EL (cell line): ENCODE measurements around the gene ZDHHC4.
"Not testable (repeated sequence)": the region's sequence is repeated elsewhere in the genome, so short reads cannot be mapped to it uniquely, and the experiment has no call there.

Source experiments
- DNase-seq: peaks from one replicate; pipeline ENCODE4 v3.0.0-alpha.2; 2016

ZDHHC4 gene

DNA sequence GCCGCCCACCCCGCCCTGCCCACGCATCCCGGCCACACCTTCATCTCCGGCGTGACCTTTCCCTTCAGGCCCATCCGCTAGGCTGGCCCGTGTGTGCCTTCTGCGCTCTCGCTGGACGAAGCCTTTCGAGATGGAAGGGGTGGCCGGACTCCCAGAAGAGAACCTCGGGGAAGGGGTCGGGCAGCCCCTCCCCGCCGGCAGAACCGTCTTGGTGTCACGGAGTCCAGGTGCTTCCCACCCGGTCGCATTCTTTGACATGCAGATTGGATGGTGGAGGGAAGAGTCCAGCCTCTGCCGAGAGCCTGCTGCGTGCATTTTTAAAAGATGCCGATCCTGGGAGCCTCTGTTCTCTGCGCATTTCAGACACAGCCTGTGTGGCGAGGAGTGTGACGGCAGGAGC lies 30.8 kb downstream of the ZDHHC4 start:
- no peak for DNase-seq

DNA sequence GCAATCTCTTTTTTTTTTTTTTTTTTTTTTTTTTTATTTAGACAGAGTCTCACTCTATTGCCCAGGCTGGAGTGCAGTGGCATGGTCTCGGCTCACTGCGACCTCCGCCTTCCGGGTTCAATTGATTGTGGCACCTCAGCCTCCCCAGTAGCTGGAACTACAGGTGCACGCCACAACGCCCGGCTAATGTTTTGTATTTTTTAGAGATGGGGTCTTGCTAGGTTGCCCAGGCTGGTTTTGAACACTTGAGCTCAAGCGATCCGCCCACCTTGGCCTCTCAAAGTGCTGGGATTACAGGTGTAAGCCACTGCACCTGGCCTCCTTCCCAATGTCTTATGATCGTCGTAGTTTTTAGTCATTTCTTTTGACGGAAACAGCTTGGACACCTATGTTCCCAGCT lies 31.5 kb downstream of the ZDHHC4 start:
- no peak for DNase-seq

DNA sequence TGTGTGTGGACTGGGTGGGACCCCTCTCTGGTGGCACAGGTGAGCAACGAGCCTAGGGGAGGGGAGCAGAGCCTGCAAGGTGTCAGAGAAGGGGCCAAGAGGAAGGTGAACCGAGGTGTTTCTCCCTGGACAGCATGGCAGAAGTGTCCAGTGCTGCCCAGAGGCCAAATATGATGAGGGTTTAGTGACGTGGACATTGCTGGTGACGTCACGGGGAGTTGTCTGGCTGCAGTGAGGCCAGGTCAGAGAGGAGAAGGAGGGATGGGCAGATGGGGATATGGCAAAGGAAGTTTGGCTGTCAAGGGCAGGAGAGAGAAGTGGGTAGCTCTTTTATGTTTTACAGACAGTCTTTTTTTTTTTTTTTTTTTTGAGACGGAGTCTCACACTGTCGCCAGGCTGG lies 35.6 kb downstream of the ZDHHC4 start:
- DNase-seq, result no peak

DNA sequence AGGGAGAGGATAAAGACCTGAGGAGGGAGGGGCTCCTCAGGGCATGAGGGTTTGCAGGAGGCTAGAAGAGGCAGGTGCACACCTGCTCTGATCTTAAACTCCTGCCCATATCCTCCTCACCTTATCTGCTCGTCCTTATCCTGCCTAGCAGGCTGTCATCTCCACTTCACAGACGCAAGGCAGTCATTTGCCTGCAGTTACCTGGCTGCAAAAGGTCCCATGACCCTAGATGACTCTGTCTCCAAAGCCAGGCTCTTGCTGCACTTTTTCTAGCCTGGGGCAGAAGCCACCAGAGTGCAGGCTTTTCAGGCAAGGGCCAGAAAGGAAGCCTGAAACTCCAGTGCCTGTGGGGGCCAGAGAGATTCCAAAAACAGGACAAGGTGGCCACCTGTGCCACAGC lies 36.5 kb downstream of the ZDHHC4 start:
- DNase-seq, result no peak

DNA sequence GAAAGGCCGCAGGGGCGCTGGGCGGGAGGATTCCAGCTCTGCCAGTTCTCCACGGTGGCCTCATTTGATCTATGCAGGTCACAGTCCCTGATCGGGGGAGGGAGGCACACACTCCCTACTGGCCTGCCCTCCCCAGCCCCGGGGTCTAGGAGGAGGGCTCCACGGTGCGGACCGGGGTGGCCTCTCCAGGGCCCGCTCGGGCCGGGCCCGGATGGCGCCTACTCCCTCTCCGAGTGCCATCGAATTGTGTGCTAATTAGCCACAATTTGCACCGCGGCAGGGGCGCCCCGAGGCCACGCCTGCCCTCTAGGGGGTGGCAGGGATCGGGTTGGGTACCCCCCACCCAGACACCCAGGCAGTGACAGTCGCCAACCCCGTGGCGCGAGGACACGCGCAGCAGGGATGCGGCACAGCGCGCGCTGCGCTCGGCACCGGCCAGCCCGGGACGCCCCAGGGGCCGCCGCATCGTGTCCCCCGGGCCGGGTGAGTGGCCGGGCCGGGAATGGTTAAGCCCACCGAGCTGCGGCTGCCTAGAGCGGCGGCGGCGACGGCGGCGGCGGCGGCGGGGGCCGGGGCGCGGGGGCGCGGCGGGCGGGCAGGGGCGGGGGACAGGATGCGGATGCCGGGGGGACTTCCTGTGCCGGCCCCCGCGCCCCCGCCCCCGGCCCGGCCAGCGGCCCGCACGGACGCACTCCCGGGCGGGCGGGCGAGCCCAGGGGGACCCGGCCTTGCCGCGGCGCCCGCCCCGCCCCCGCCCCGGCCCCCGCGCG lies 37.9 kb downstream of the ZDHHC4 start, which contains the start of gene ZNF853:
Gene ZNF853, plus strand, starts transcription at position 658 of the 770 bp plus-strand sequence. CDS start 565 bp downstream, outside the sequence.
- no peak for DNase-seq

DNA sequence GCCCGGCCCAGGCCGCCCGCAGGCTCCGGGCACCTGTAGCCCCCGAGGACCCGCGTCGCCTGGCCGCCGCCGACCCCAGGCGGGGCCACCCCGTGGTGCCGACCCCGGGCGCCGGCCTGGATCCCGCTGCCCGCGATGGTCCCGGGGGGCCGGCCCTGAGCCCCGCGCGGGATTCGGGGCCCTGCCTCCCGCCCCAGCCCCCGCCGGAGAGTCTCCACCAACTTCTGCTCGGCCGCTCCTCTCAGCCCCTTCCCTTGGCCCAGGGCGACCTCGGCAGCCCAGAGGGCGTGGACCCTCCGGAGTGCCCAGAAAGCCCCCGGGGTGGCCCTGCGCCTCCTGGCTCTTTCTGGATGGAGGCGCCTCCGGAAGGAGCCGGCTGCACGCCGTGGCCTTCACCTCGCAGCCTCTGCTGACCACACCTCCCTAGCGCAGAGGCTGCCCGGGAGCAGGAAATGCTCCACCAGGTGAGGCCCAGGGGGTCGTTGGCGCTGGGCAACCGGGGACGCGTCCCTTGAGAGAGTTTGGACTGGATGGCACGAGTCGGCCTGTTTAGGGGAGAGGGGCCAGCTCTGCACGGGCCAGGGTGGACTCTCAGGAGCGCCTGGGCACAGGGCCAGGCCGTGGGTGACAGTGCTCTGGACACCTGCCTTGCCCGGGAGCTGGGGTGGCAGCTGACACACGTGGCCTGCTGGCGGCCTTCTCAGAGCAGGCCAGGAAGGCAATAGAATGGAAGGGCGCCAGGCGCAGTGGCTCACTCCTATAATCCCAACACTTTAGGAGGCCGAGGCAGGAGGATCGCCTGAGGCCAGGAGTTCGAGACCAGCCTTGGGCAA lies 38.7 kb downstream of the ZDHHC4 start:
- DNase-seq, result no peak

DNA sequence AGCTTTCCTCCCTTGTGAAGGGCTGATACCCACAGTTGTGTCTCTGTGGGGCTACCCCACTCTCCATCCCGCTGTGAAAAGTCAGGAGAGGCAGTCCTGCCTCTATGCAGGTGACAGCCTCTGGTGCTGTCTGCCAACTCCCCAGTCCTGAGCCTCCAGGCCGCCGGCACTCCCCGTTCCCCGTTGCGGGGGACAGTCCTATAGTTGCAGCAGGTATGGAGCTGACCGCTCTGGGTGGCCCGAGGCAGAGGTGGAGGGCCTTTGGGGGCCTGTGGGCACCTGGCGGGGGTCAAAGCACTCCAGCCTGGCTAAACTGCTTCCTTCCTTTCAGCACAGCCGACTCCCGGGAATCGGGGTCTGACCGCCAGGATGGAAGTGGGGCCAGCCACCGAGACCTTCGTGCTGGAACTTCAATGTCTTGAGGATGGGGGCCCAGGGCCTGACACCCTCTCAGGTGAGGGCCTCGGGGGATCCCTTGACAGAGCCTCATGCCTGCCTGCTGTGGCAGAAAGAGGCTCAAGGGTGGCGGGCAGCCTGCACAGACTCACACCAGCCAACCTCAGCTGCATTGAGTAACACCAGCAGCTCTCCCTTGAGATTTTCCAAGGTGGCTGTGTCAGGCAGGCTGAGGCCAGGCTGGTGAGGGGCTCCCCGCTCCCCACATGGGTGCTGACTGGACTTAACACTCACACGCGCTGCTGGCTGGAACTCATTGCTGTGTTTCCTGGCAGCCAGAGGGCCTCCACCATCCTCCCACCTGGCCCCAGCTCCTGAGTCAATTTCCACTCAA lies 39.8 kb downstream of the ZDHHC4 start:
- DNase-seq, result no peak

DNA sequence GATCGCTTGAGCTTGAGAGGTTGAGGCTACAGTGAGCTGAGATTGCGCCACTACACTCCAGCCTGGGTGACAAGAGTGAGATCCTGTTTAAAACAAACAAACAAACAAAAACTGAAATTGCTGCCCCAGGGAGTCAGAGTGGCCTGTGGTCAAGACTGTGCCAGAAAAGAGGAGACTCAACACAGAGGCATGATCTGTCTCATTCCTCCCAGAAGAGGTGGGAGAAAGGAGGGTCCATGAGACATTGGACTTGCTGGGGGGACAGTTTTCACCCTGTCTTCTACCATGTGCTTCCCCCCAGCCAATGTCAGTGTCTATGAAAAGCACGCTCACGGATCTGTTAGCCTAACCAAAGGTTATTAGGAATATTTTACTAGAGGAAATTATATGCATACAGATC lies 41.4 kb downstream of the ZDHHC4 start:
- DNase-seq, result peak; percentile 25

DNA sequence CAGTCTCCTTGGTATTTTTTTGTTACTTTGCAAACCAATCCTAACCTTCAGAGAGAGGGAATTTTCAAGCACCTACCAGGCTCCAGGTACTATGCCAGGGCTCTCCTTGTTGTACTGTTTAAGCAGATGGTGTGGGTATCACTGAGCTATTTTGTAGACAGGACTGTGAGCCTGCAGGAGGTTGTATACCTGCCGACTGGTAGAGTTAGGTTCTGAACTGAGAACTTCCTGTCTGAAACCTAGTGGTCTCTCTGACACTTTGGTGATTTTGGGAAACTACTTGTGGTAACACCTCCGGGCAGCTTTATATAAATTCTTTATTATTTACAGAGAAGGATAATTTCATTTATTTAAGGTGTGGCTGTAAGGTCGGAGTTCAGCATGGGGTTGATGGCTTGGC lies 42.7 kb downstream of the ZDHHC4 start:
- DNase-seq, result no peak

DNA sequence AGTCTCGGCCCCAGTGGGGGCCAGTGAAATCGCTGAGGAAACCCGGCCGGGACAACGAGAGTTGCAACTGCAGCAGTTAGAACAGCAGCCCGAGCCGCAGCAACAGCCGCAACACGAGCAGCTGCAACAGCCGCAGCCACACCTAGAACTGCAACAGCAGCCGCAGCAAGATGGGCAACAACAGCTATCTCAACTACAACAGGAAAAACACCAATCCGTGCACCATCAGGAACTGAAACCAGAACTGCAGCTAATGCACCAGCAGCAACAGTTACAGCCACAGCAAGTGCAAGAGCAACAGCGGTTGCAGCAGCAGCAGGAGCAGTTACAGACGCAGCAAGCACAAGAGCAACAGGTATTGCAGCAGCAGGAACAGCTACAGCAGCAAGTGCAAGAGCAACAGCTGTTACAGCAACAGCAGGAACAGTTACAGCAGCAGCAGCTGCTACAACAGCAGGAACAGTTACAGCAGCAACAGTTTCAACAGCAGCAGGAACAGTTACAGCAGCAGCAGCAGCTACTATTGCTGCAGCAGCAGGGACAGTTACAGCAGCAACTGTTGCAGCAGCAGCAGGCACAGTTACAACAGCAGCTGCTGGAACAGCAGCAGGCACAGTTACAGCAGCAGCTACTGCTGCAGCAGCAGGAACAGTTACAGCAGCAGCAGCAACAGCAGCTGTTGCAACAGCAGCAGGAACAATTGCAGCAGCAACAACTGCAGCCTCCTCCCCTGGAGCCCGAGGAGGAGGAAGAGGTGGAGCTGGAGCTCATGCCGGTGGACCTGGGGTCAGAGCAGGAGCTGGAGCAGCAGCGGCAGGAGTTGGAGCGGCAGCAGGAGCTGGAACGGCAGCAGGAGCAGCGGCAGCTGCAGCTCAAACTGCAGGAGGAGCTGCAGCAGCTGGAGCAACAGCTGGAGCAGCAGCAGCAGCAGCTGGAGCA lies 44.2 kb downstream of the ZDHHC4 start:
- no peak for DNase-seq

DNA sequence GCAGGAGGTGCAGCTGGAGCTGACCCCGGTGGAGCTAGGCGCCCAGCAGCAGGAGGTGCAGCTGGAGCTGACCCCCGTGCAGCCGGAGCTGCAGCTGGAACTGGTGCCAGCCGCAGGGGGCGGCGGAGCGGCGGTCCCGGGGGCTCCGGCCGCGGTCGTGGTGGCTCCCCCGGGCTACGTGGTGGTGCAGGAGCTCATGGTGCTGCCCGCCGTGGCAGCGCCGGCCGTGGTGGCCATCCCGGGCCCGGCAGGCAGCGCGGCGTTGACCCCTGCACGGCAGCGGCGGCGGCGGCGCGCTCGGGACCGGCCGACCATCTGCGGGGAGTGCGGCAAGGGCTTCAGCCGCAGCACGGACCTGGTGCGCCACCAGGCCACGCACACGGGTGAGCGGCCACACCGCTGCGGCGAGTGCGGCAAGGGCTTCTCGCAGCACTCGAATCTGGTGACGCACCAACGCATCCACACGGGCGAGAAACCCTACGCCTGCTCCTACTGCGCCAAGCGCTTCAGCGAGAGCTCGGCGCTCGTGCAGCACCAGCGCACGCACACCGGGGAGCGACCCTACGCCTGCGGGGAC lies 45.0 kb downstream of the ZDHHC4 start:
- no peak for DNase-seq

DNA sequence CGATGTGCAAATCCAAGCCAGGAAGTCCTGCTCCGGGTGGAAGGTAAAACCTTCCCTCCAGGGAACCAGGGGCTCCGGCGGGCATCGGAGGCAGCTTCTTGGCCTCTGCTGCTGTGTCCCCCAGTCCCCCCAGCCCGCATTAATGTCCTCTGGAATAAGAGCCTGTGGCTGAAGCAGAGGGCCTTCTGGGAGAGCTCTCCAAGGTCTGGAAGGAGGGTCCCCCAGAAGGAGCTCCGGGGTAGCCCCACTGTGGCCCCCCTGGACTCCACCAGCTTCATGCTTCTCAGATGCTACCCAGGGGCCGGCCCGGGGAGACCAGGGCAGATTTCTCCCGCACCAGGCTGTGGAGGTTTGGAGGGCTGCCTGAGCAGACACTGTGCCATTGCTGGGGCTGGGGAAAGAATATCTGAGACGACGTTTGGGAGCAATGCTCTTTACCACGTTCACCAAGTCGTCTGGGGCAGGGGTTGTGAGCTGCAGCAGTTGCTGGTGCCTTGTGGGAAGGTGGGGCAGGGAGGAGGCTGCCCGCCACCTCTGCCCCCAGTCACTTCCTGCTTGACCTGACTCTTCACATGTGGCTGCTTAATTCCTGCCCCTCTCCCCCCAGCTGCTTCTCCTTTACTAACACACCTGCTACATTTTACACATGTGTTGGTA lies 46.5 kb downstream of the ZDHHC4 start:
- DNase-seq, result no peak

DNA sequence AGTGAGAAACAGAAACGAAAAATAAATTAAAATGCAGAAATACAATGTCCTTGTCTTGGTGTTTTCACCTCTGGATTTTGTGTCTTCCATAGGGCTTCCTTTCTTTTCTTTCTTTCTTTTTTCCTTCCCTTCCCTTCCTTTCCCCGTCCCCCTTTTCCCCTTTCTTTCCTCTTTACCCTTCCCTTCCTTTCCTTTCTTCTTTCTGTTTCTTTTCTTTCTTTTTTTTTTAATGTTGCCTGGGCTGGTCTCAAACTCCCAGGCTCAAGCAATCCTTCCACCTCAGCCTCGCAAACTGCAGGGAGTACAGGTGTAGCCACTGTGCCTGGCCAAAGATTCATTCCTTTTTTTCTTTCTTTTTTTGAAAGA lies 47.0 kb downstream of the ZDHHC4 start:
- no peak for DNase-seq

DNA sequence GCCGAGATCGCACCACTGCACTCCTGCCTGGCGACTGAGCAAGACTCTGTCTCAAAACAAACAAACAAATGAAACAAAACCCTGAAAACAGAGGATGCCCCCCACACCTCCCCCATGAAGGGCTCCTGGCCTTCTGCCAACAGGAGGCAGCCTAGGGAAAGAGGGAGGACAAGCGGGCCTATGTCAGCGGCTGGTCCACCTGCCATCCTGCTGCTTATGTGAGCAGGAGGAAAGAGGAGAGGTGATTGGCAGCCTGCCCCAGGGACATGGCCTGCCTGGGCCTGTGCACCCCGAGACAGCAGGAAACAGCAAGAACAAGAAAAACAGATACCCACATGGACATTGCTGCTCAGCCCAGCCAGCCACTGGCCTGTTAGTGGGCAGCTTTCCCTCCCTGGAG lies 50.8 kb downstream of the ZDHHC4 start:
- no peak for DNase-seq

DNA sequence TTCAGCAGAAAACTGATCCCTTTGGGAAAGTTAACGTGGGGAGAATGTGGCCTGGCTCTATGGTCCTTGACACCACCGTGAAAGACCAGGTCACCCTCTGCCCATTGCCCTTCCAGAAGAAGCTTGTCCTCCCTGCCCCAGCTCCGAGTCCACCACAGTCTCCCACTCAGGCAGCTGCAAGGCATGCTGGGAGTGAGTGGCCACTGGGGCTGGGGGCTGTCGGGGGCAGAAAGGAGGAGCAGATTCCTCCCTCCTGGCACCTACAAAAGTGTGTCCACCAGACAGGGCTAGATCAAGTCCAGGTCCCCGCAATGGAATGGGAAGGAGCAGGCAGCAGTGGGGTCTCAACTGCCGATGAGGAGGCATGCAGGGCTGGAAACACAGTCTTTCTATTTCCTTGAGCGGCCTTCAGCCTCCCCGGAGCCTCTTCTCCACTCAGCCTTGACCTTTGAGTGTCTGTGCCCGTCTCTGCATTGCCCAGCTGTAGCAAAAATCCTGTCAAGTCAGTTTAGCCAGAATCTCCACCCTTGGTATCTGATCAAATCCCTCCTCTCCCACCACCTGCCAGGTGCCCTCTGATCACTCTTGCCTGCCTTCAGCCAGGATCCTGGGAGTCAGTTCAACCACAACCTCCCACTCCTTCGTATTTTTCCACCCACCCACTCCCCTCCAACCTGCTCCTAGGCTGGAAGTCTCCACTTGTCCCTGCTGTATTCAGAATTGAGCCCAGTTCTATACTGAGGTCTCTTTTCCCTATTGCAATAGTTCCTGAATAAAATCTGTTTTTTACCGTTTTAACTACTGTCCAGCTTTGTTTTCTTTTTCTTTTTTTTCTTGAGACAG lies 53.0 kb downstream of the ZDHHC4 start:
- DNase-seq, result no peak

DNA sequence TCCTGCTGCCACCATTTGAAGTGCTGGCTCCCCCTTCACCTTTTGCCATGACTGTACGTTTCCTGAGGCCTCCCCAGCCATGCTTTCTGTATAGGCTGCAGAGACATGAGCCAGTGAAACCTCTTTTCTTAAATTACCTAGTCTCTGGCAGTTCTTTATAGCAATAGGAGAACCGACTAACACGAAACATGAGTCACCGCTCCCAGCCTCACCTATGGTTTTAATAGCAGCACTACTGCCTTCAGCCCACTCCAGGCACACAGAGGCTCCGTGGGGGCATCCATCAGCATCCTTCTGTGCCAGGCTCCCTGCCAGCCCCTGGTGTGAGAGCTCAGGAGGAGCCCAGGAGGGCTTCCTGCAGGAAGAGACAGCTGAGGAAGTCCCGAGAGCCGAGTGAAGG lies 54.4 kb downstream of the ZDHHC4 start:
- DNase-seq, result no peak

DNA sequence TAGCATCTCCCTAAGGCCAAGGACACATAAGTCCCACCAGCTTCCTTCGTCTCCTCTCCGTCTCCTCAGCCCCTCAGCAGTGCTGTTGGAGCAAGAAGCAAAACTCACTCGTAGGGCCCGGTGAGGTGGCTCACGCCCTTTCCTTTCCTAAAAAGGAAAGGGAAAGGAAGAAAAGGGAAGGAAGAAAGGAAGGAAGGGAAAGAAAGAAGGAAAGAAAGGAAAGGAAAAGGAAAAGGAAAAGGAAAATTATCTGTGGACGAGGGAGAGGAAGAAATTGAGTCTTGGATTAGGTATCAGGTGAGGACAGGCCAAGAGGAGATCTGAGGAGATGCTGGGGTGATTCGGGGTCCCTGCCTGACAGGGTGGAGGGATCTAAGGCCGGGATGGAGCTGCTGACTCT lies 56.8 kb downstream of the ZDHHC4 start:
- DNase-seq, result no peak

DNA sequence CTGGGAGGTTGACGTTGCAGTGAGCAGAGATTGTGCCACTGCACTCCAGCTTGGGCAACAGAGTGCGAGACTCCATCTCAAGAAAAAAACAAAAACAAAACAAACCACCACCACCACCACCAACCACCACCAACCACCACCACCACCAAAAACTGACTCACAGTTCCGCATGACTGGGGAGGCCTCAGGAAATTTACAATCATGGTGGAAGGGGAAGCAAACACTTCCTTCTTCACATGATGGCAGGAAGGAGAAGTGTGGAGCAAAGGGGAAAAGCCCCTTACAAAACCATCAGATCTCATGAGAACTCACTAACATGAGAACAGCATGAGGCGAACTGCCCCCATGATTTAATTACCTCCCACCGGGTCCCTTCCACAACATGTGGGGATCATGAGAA lies 57.7 kb downstream of the ZDHHC4 start:
- DNase-seq, result not testable (repeated sequence)

DNA sequence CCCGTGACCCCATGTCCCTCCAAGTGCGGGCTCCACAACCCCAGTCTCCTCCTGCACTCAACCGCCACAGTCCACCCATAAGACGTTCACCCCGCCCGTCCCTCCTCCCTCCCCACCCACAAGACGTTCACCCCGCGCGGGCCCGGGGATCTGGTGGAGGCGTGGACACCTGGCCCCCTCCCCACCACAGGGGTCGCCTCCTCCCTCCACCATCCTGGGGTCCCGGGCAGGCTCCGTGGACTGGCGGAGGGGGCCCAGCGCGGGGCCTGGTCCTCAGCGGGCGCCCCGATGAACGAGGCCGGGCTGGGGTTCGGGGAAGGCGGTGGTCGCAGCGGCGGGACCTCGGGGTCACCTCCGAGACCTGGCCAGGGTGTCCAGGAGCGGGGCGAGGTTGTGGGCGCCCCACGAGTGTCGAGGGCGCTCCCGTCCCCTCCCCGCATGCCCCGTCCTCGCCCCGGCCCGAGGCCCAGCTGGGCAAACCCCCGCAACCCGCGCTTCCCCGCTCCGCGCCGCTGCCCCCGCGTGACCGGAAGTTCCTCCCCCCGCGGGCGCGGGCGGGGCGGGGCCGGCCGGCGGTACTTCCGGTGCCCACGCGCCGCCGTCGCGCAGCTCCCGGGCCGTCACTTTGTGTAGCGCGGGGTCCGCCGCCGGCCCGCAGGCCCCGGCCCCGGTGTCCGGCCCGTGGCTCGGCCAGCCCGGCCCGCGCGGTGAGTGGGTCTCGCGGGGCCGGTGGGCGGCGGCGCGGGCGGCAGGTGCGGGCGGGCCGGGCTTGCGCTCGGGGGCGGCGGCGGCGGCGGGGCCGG lies 59.7 kb downstream of the ZDHHC4 start, which contains the start of gene ZNF316:
Gene ZNF316, plus strand, starts transcription at position 578 of the 803 bp plus-strand sequence. CDS start 5,092 bp downstream, outside the sequence.
- peak; percentile 57 for DNase-seq
